ENCODE results near the gene MAP1LC3B2. TPM values are rescaled to one million over a fixed set of nuclear protein-coding genes. Genes with fewer than 3 reads are reported as not detected.

The MAP1LC3B2 gene
- total RNA-seq, 1 experiment from 2014 or later: 1.9 TPM

DNA sequence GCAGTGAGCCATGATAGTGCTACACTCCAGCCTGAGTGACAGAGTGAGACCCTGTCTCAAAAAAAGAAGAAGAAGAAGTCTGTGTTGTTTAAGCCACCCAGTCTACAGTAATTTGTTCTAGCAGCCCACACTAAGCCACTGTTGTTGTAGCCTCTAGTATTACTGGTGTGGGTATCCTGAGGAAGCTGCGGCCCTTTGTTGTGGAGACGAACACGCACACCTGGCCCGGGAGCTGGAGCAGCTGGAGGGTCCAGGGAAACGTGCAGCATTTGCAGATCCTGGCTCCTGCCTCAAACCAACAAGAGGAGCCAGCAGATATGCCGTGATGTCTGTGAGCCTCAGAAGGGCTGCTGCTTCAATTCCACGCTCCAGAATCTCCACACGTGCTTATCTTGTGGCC is 65.3 kb downstream of the MAP1LC3B2 start:
- Histone ChIP-seq H3K4me1 (ENCODE audit: control insufficient read depth, insufficient read depth, low read length) (peaks cover 8% of the 10 kb centered on the region; the same call in 1 of the 2 replicates), H3K27me3 (ENCODE audit: control insufficient read depth, insufficient read depth, low read length) (no peaks in the 10 kb centered on the region), H3K4me3 (ENCODE audit: low read depth in 2 of 2, low read length in 2 of 2) (no peak overlapping the region), H3K36me3 (ENCODE audit: control insufficient read depth, insufficient read depth, low read length) (no peaks in the 10 kb centered on the region), H3K9me3 (ENCODE audit: control insufficient read depth, insufficient read depth, low read depth, low read length) (no peaks in the 10 kb centered on the region), H3K27ac (ENCODE audit: low read length) (no peak overlapping the region)
- ATAC-seq: no peak
- no peak for DNase-seq (ENCODE audit: low read depth, low spot score)
- POLR2A ChIA-PET: no interaction called here
- CTCF ChIA-PET: no interaction called here
- in situ Hi-C loops (cut with HindIII; ENCODE audit: low pct_unique_long_range_greater_than_20kb, low sequenced_read_pairs): no loop called here
- intact Hi-C loops (cut with micrococcal nuclease; ENCODE audit: unreplicated experiment): loop anchor here (5.0 kb wide), 1 partner anchor 73 kb away; no protein-coding TSS in a partner anchor
- TF ChIP-seq POLR2AphosphoS5 (IDR thresholded peaks at IDR 0.05; ENCODE audit: low read depth, low read length) (no peak), CTCF (IDR thresholded peaks at IDR 0.05) (no peak), SIN3A (IDR thresholded peaks at IDR 0.05; ENCODE audit: borderline replicate concordance, insufficient read depth, low read depth, low read length) (no peak), TCF7L2 (IDR thresholded peaks at IDR 0.05; ENCODE audit: low read depth, low read length) (no peak), REST (IDR thresholded peaks at IDR 0.05; ENCODE audit: insufficient read depth in 1 of 2, low read depth in 2 of 2, low read length in 1 of 2) (no peak)
- BruUV-seq (replicated peaks): no TSS peak

DNA sequence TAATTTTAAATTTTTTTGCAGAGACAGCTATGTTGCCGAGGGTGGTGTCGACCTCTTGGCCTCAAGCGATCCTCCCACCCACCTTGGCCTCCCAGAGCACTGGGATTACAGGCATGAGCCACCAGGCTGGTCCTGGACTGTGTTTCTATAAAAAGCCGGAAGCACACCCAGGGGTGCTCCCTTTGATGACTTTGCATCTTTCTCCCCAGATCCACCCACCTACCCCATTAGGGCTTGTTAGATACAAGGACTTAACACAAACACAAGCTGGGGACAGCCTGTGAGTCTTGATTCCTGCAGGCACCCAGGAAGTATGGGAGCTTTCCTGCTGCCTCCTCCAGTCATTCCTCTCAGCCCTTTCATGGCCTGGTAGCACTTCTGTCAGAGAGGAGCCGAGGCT is 67.0 kb downstream of the MAP1LC3B2 start:
- H3K27me3 ChIP-seq (ENCODE audit: control insufficient read depth, insufficient read depth, low read length): no peaks in the 10 kb centered on the region
- H3K36me3 ChIP-seq (ENCODE audit: control insufficient read depth, insufficient read depth, low read length): no peaks in the 10 kb centered on the region
- ChIA-PET CTCF (no interaction called here), POLR2A (interaction anchor here (0.5 kb wide), 1 partner anchor 57 kb away, joined by 11 read pairs; no protein-coding TSS in a partner anchor)
- H3K9me3 ChIP-seq (ENCODE audit: control insufficient read depth, insufficient read depth, low read depth, low read length): no peaks in the 10 kb centered on the region
- intact Hi-C loops (cut with micrococcal nuclease; ENCODE audit: unreplicated experiment): no loop called here
- no peak for TF ChIP-seq CTCF (IDR thresholded peaks at IDR 0.05)
- TF ChIP-seq TCF7L2 (IDR thresholded peaks at IDR 0.05; ENCODE audit: low read depth, low read length): no peak
- TF ChIP-seq POLR2AphosphoS5 (IDR thresholded peaks at IDR 0.05; ENCODE audit: low read depth, low read length): no peak
- no peak for TF ChIP-seq SIN3A (IDR thresholded peaks at IDR 0.05; ENCODE audit: borderline replicate concordance, insufficient read depth, low read depth, low read length)
- TF ChIP-seq REST (IDR thresholded peaks at IDR 0.05; ENCODE audit: insufficient read depth in 1 of 2, low read depth in 2 of 2, low read length in 1 of 2): no peak
- H3K27ac ChIP-seq (ENCODE audit: low read length): no peak overlapping the region
- DNase-seq (ENCODE audit: low read depth, low spot score): no peak
- H3K4me3 ChIP-seq (ENCODE audit: low read depth in 2 of 2, low read length in 2 of 2): no peak overlapping the region
- no peak for ATAC-seq
- in situ Hi-C loops (cut with HindIII; ENCODE audit: low pct_unique_long_range_greater_than_20kb, low sequenced_read_pairs): no loop called here
- no peaks in the 10 kb centered on the region for H3K4me1 ChIP-seq (ENCODE audit: control insufficient read depth, insufficient read depth, low read length)
- BruUV-seq (replicated peaks): no TSS peak
